Stomach (tissue), 9 donors: ENCODE data around the gene AMOTL2. TPM values are rescaled to one million over a fixed set of nuclear protein-coding genes. Genes with fewer than 3 reads are reported as not detected.
A peak's percentile ranks its signal among the peaks of the same experiment; 100 is the strongest.

Experiments used
- DNase-seq, 2 donors: peaks; one replicate each; pipeline versions ENCODE4 v3.0.0 to v3.0.0-alpha.2; 2013 to 2019
- H3K27ac ChIP-seq, 5 donors: fragments of 200-600 bp in 4 of 5; sonication (generic) in 4 of 5; one replicate each; pipeline ENCODE4 v1.5.1; 2013 to 2019; ENCODE audit warnings: mild to moderate bottlenecking in 1 of 5, moderate library complexity in 1 of 5
- H3K27me3 ChIP-seq, 3 donors: fragments of 200-600 bp; sonication (generic); one replicate each; pipeline ENCODE4 v1.5.1; 2017 to 2019; ENCODE audit warnings: mixed run types in 1 of 3
- H3K36me3 ChIP-seq, 4 donors: fragments of 200-600 bp; sonication (generic); 1 replicate in 3 of 4; 2 replicates in 1 of 4; pipeline ENCODE4 v1.5.1; 2016 to 2019
- H3K4me1 ChIP-seq, 4 donors: fragments of 200-600 bp; sonication (generic); one replicate each; pipeline ENCODE4 v1.5.1; 2016 to 2019
- H3K4me3 ChIP-seq, 4 donors: fragments of 200-600 bp; sonication (generic) in 3 of 4; one replicate each; pipeline ENCODE4 v1.5.1; 2016 to 2019; ENCODE audit warnings: mild to moderate bottlenecking in 1 of 4
- H3K9me3 ChIP-seq, 4 donors: fragments of 200-600 bp; sonication (generic); one replicate each; pipeline ENCODE4 v1.5.1; 2016 to 2019
- CTCF ChIP-seq, 7 experiments: fragments of 450-650 bp in 4 of 7; fragments of 200-600 bp in 3 of 7; sonication (generic) in 3 of 7; IDR thresholded peaks; one replicate each; pipeline ENCODE4 v1.5.1; 2016 to 2019; ENCODE audit warnings: antibody characterized with exemption in 7 of 7, control low read depth in 2 of 7, mild to moderate bottlenecking in 1 of 7
- EP300 ChIP-seq: sonication (generic); formaldehyde crosslinking; IDR thresholded peaks from one replicate; pipeline ENCODE4 v1.6.1; 2017; ENCODE audit warnings: antibody characterized with exemption
- POLR2A ChIP-seq, 4 donors: fragments of 450-650 bp; IDR thresholded peaks; one replicate each; pipeline ENCODE4 v1.6.1; 2016; ENCODE audit warnings: antibody characterized with exemption in 4 of 4, control low read depth in 2 of 4, mild to moderate bottlenecking in 1 of 4, moderate library complexity in 1 of 4
- POLR2AphosphoS5 ChIP-seq, 3 donors: sonication (generic); formaldehyde crosslinking; IDR thresholded peaks; one replicate each; pipeline ENCODE4 v1.6.1; 2016; ENCODE audit warnings: antibody characterized with exemption in 3 of 3
- WGBS, 5 donors: extraction: QIAGEN DNeasy Blood & Tissue Kit in 3 of 5; methylation state at CpG; one replicate each; pipeline versions ENCODE4 v1.1.5 to v1.1.7; 2013 to 2018; 5-methylcytosine and 5-hydroxymethylcytosine counted together
- intact Hi-C: fragments of 100-400 bp; cut with DNase I; formaldehyde crosslinking; loops from one replicate; pipeline ENCODE4 v1.15.1; 2023; ENCODE audit warnings: low total_unique reads
- polyA plus RNA-seq, 3 donors: library from polyadenylated mRNA; stranded (reverse); fragments of 200-250 nt; gene quantifications; one replicate each; pipeline ENCODE4 v1.2.3, GENCODE V29; 2013
- total RNA-seq, 5 donors: library from RNA; depleted of rRNA; stranded (reverse); fragments of >200 nt; gene quantifications; one replicate each; pipeline versions ENCODE4 v1.1.0 to v1.2.3, GENCODE V29; 2014 to 2016
- donor health status: healthy with polysubstance abuse.
- donor health status: Bipolar disorder and iron deficiency.
- donor health status: healthy.

The AMOTL2 gene
- total and polyA plus RNA-seq, 8 donors = 10.6 to 782 (median 37.0) TPM

- peaks cover 0 to 27% (median 0%) of the 10 kb centered on the region in 3 donors for H3K27me3 ChIP-seq
- peak overlapping the region; percentile 93 to 100 (median 98) for H3K27ac ChIP-seq
- peaks cover 41 to 60% (median 53%) of the 10 kb centered on the region in 4 donors for H3K4me1 ChIP-seq
- peak overlapping the region; percentile 57 to 85 (median 61) for H3K4me3 ChIP-seq
- TF ChIP-seq CTCF (IDR thresholded peaks at IDR 0.05) = no peak
- TF ChIP-seq POLR2AphosphoS5 (IDR thresholded peaks at IDR 0.05) = peak in 2 of 3 donors; percentile 36 to 37
- intact Hi-C loops = loop anchor here (5.0 to 10.0 kb wide), 2 partner anchors 63 to 100 kb away; no protein-coding TSS in a partner anchor
- 4 to 14% (median 7%) methylated on average over 28 to 30 of the region's 30 CpGs for WGBS, 5 donors
- H3K9me3 ChIP-seq = no peaks in the 10 kb centered on the region
- DNase-seq = peak; percentile 77 to 80
- peaks cover 14 to 16% (median 15%) of the 10 kb centered on the region in 4 donors for H3K36me3 ChIP-seq
Observed at GRCh38 chr3:134374791-134375581, 739 bp upstream of the AMOTL2 start.

- peak; percentile 20 to 72 (median 38) for TF ChIP-seq POLR2AphosphoS5 (IDR thresholded peaks at IDR 0.05)
- no peak for TF ChIP-seq POLR2A (IDR thresholded peaks at IDR 0.05)
- peak overlapping the region; percentile 57 to 85 (median 61) for H3K4me3 ChIP-seq
- no peaks in the 10 kb centered on the region for H3K9me3 ChIP-seq
- intact Hi-C loops = loop anchor here (10.0 kb wide), 1 partner anchor 101 kb away; no protein-coding TSS in a partner anchor
- DNase-seq = peak; percentile 85 to 96
- H3K4me1 ChIP-seq = peaks cover 56 to 75% (median 68%) of the 10 kb centered on the region in 4 donors
- 5 to 8% (median 7%) methylated on average over 38 to 51 of the region's 51 CpGs for WGBS, 5 donors
- peaks cover 24 to 31% (median 30%) of the 10 kb centered on the region in 4 donors for H3K36me3 ChIP-seq
- H3K27ac ChIP-seq = peak overlapping the region; percentile 93 to 100 (median 98)
- H3K27me3 ChIP-seq = peaks cover 0 to 27% (median 0%) of the 10 kb centered on the region in 3 donors
Observed at GRCh38 chr3:134373271-134374104, 759 bp downstream of the AMOTL2 start.

- H3K27ac ChIP-seq = peak overlapping the region; percentile 93 to 100 (median 98)
- H3K4me1 ChIP-seq = peaks cover 64 to 79% (median 74%) of the 10 kb centered on the region in 4 donors
- intact Hi-C loops = loop anchor here (10.0 kb wide), 1 partner anchor 102 kb away; no protein-coding TSS in a partner anchor
- peak overlapping the region; percentile 57 to 85 (median 61) for H3K4me3 ChIP-seq
- no peaks in the 10 kb centered on the region for H3K9me3 ChIP-seq
- WGBS, 5 donors = 13 to 32% (median 24%) methylated on average over 8 to 9 of the region's 9 CpGs
- no peak for DNase-seq
- TF ChIP-seq POLR2A (IDR thresholded peaks at IDR 0.05) (no peak), EP300 (no peak), POLR2AphosphoS5 (IDR thresholded peaks at IDR 0.05) (no peak)
- peaks cover 0 to 27% (median 0%) of the 10 kb centered on the region in 3 donors for H3K27me3 ChIP-seq
- peaks cover 31 to 40% (median 39%) of the 10 kb centered on the region in 4 donors for H3K36me3 ChIP-seq
Observed at GRCh38 chr3:134372396-134373270, 1.6 kb downstream of the AMOTL2 start.

GRCh38 chr3:134371542-134372324 is 2.5 kb downstream of the AMOTL2 start:
- Histone ChIP-seq H3K4me1 (peaks cover 73 to 88% (median 82%) of the 10 kb centered on the region in 4 donors), H3K4me3 (peak overlapping the region; percentile 57 to 85 (median 61)), H3K36me3 (peaks cover 40 to 49% (median 48%) of the 10 kb centered on the region in 4 donors), H3K27me3 (peaks cover 0 to 27% (median 0%) of the 10 kb centered on the region in 3 donors), H3K9me3 (no peaks in the 10 kb centered on the region), H3K27ac (peak overlapping the region; percentile 34 to 100 (median 98))
- intact Hi-C loops = loop anchor here (10.0 kb wide), 1 partner anchor 103 kb away; no protein-coding TSS in a partner anchor
- DNase-seq = no peak
- whole genome bisulfite sequencing, 5 donors = 41 to 61% (median 49%) methylated on average over 7 of the region's 7 CpGs
- TF ChIP-seq POLR2AphosphoS5 (IDR thresholded peaks at IDR 0.05) (no peak), POLR2A (IDR thresholded peaks at IDR 0.05) (no peak), CTCF (IDR thresholded peaks at IDR 0.05) (no peak), EP300 (no peak)
